NOMO-1 (cell line): ENCODE data around the gene AIG1.
"Not testable (repeated sequence)": the region's sequence is repeated elsewhere in the genome, so short reads cannot be mapped to it uniquely, and the experiment has no call there.

Experiments used
- DNase-seq, 2 experiments: peaks; one replicate each; lab custom pipeline; 2025; ENCODE audit not compliant: unreplicated experiment in 2 of 2; lab: John Stamatoyannopoulos, UW

The AIG1 gene

DNA sequence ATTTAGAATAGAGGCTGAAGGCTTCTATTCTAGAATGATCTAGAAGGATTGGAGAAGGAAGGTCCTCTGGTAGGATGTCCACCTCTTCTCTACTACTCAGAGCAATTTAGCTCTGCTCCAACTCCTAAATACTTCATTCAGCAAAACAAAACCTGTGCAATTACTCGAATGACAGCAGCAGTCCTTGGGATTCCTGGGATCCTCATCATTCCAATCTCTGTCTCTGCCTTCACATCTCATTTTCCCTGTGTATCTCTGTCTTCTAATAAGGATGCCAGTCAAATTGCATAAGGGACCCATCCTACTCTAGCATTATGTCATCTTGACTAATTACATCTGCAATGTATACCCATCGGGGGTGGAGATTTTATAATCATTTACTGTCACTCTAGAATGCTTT lies 5.5 kb upstream of the AIG1 start:
- no peak for DNase-seq

- no peak for DNase-seq
These were observed 4.8 kb upstream of the AIG1 start for GRCh38 chr6:143055891-143056290.

DNA sequence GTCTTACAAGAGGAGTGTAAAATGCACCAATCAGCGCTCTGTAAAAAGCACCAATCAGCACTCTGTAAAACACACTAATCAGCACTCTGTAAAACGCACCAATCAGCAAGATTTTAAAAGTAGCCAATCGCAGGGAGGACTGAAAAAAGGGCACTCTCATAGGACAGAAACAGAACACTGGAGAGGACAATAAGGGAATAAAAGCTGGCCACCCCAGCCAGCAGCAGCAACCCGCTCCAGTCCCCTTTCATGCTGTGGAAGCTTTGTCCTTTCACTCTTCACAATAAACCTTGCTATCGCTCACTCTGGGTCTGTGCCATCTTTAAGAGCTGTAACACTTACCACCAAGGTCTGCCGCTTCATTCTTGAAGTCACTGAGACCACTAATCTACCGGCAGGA lies 1.7 kb upstream of the AIG1 start:
- no peak for DNase-seq

- DNase-seq = peak; percentile 20 to 44
These were observed 881 bp upstream of the AIG1 start for GRCh38 chr6:143059663-143060353.

- peak; percentile 79 to 86 for DNase-seq
These were observed 309 bp upstream of the AIG1 start for GRCh38 chr6:143060354-143060805.

GRCh38 chr6:143061597-143062385 lies 1.1 kb downstream of the AIG1 start:
- DNase-seq = peak; percentile 19 to 38

DNA sequence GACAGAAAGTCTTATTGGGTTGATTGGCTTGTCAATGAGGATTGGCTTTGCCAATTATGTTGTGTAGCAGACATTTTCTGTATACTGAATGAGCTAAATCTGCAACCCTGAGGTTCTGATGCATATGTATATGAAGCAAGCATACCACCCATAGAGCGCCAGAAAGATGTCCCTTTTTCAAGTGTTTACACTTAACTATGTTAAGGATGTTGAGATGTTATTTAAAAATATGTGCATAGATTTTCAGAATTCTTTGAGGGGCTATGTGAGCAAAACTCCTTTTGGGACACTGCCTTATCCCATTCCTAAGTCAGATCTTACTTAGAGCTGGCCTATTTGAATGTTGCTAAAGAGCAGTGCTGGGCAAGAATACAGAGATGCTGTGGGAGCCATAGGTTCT lies 1.9 kb downstream of the AIG1 start:
- no peak for DNase-seq

- DNase-seq = no peak
These were observed 2.9 kb downstream of the AIG1 start for GRCh38 chr6:143063631-143064030.

- DNase-seq = no peak
These were observed 3.6 kb downstream of the AIG1 start for GRCh38 chr6:143064271-143064670.

DNA sequence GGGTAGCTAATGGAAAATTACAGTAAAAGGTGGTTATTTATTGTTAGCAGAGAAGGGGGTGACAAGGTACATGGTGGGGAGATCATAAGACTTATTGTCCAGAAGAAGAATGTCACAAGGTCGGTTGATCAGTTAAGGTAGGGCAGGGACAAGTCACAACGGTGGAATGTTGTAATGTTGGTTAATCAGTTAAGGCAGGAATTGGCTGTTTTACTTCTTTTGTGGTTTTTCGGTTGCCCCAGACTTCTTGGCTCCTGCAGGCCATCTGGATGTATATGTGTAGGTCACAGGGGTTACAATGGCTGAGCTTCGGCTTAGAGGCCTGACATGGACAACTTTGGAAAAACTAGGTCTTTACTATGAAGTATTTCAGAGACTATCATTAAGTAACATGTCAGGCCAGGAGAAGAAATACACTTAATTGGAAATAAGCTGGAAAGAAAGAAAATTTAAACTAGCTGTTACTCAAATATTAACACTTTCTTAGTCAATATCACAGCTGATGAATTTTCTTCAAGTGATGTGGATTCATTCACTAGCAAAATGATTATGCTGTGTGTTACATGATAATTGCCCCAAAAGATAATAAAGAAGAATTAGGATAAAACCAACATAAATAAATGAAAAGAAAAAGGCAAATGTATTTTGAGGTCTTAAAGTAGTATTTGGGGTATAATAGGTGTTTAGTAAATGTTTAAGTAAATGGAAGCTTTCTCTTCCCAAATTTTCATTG lies 4.4 kb downstream of the AIG1 start:
- peak; percentile 56 to 63 for DNase-seq

- no peak for DNase-seq
These were observed 7.3 kb downstream of the AIG1 start for GRCh38 chr6:143068001-143068400.

GRCh38 chr6:143074101-143074500 lies 13.4 kb downstream of the AIG1 start:
- DNase-seq = no peak

DNA sequence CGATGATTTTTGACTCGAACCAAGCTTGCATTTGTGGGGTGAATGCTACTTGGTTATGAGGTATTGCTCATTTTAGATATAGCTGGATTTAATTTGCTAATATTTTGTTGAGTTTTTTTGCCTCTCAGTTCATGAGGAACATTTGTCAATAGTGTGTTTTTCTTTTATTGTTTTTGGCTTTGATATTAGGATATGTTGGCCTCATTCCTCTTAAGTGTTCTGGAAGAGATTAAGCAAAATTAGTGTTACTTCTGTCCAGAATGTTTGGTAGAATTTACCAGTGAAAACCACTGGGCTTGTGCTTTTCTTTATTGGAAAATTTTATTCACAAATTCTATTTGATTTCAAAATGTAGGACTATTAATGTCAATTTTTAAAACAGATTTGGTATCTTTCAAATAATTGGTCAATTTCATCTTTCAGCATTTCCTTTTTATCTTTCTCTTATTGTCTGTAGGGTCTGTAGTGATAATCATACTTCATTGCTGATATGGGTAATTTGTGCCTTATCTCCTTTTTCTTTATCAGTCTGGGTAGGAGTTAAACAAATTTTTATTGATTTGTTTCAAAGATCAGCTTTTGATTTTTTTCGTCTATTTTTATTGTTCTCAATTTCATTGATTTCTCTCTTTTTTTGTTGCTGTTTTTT lies 14.1 kb downstream of the AIG1 start:
- DNase-seq = no peak

DNA sequence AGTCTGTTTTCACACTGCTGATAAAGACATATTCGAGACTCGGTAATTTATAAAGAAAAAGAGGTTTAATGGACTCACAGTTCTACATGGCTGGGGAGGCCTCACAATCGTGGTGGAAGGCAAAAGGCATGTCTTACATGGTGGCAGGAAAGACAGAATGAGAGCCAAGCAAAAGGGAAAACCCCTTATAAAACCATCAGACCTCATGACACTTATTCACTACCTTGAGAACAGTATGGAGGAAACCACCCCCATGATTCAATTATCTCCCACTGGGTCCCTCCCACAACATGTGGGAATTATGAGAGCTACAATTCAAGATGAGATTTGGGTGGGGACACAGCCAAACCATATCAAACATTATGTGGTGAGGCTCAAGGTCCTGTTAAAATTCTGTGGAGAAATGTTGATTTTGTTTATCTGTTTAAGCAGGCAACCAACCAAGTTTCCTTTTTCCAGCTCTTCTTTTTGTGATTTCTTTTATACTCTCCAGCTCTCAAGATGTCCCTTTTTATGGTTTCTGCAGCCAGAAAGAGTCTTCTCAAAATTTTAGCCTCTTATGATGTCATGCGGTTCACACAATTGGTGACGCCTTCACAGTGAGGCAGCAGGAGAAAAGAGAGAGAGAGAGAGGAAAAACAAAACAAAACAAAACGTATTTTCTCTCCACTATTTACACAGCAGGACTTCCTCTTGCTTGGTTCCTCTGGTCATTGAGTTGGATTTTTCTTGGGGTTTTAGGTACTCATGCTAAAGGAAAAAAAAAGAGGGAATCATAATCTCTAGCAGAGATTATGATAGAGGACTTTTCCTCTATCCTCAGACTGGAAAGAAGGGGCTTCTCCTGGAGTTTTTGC lies 18.0 kb downstream of the AIG1 start:
- DNase-seq = no peak

- DNase-seq = no peak
These were observed 18.6 kb downstream of the AIG1 start for GRCh38 chr6:143079325-143079640.

DNA sequence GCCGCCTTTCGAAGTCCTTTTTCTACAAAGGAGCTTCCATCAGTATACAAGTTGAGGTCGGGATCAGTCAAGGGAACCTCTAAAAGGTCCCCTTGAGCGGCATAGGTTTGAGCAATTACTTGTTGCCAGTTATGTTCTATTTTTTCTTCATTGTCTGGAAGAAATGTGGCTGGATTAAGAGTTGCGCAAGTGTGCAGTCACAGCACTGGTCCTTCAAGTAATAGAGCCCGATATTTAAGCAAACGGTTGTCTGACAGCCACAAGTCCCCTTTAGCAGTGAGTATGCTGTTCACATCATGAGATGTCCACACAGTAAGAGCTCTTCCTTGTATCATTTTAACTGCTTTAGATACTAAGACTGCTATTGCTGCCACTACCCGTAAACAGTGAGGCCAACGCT lies 21.6 kb downstream of the AIG1 start:
- DNase-seq = not testable (repeated sequence)

DNA sequence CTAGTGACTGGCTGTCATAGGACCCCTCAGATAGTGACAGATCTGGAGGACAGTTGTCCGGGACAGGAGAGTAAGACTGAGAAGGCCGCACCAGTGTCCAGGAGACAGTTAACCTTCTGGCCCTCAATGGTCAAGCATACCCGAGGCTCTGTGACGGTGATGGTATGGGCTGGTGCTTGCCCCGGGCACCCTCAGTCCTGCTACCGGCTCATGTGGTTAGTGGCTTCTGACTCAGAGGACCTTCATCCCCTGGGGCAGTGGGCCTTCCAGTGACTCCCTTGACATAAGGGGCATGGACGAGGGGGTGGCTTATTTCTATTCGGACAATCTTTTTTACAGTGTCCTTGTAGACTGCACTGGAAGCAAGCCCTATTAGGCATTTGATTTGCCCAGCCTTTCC lies 23.3 kb downstream of the AIG1 start:
- DNase-seq = not testable (repeated sequence)

- DNase-seq = not testable (repeated sequence)
These were observed 26.6 kb downstream of the AIG1 start for GRCh38 chr6:143087335-143087734.

DNA sequence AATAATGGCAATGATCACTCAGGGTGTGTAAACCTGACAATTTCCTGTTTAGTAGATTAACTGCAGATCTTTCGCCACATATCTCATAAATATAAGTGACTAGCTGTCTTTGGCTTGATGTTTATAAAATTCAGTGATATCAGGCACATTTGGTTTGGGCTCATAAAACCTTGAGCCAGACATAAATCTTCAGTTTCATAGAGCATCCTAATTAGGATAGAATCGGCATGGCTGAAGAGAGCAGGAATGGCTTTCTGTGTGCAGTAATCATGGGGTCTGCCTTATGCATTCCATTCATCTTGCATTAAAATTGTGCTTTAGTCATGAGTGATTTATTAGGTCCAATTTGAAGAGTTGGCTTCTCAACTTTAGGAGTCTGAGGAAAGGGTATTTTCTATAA lies 27.2 kb downstream of the AIG1 start:
- DNase-seq = no peak

- DNase-seq = no peak
These were observed 29.8 kb downstream of the AIG1 start for GRCh38 chr6:143090314-143091044.
